Endothelial cell of umbilical vein (primary cell): ENCODE data around the gene NUDT14. TPM values are rescaled to one million over a fixed set of nuclear protein-coding genes. Genes with fewer than 3 reads are reported as not detected.

Experiments used
- BruUV-seq: library from RNA; stranded (reverse); fragments of 400-500 nt; replicated peaks from 2 replicates; lab custom pipeline; 2021; lab: Mats Ljungman, UMichigan
- CTCF ChIA-PET: fragments of 300-600, 350-600 bp; sonication (Branson Sonifier 250); formaldehyde crosslinking; loops from one replicate; lab custom pipeline; 2021; ENCODE audit warnings: antibody characterized with exemption, inconsistent platforms; lab: Charles Lee
- POLR2A ChIA-PET: fragments of 300-600, 350-600 bp; sonication (Branson Sonifier 250); formaldehyde crosslinking; loops from one replicate; lab custom pipeline; 2021; ENCODE audit warnings: antibody characterized with exemption, inconsistent platforms; lab: Charles Lee
- DNase-seq: peaks from one replicate; pipeline ENCODE4 v3.0.0-alpha.2; 2011; ENCODE audit warnings: low read depth, low spot score
- FAIRE-seq: peaks from 2 replicates; lab custom pipeline; 2011; peaks lifted over from hg19 to GRCh38; lab: Jason Lieb, UNC
- H2AFZ ChIP-seq: 2 replicates; pipeline ENCODE4 v1.6.0; 2012; ENCODE audit warnings: low read depth, low read length, control low read depth, inconsistent platforms
- H3K27ac ChIP-seq: 2 replicates; pipeline ENCODE4 v1.5.1; 2011; ENCODE audit warnings: low read depth, mild to moderate bottlenecking, control low read depth, low read length, moderate library complexity; ENCODE audit not compliant: insufficient read depth
- H3K27me3 ChIP-seq, 2 experiments: 2 replicates each; pipeline versions ENCODE4 v1.6.0 to v1.6.1; 2011; ENCODE audit warnings: low read length in 2 of 2, mixed read lengths in 1 of 2; ENCODE audit not compliant: control insufficient read depth in 2 of 2, insufficient read depth in 2 of 2
- H3K36me3 ChIP-seq, 2 experiments: 2 replicates in 1 of 2; 3 replicates in 1 of 2; pipeline ENCODE4 v1.5.1; 2011; ENCODE audit warnings: low read length in 2 of 2, mild to moderate bottlenecking in 1 of 2, moderate library complexity in 1 of 2; ENCODE audit not compliant: control insufficient read depth in 2 of 2, insufficient read depth in 2 of 2; ENCODE audit errors: extremely low read depth in 1 of 2
- H3K4me1 ChIP-seq: 3 replicates; pipeline ENCODE4 v1.5.1; 2011; ENCODE audit warnings: mild to moderate bottlenecking, low read length; ENCODE audit not compliant: control insufficient read depth, insufficient read depth; ENCODE audit errors: extremely low read depth
- H3K4me2 ChIP-seq: 2 replicates; pipeline ENCODE4 v1.6.1; 2011; ENCODE audit warnings: low read length, control low read depth, mixed read lengths; ENCODE audit not compliant: insufficient read depth
- H3K4me3 ChIP-seq, 3 experiments: fragments of 200-600 bp in 1 of 3; sonication (generic), shearing (Covaris generic) in 1 of 3; replicated peaks in 1 of 3; 2 replicates each; pipeline ENCODE4 v1.5.1; 2011 to 2016; ENCODE audit warnings: control low read depth in 3 of 3, low read length in 3 of 3, mild to moderate bottlenecking in 2 of 3, inconsistent platforms in 1 of 3, low read depth in 1 of 3, moderate library complexity in 1 of 3; ENCODE audit not compliant: insufficient read depth in 1 of 3
- H3K79me2 ChIP-seq: 2 replicates; pipeline ENCODE4 v1.6.0; 2012; ENCODE audit warnings: low read length, inconsistent platforms; ENCODE audit not compliant: control insufficient read depth, insufficient read depth
- H3K9ac ChIP-seq: replicated peaks from 2 replicates; pipeline ENCODE3; 2011; ENCODE audit warnings: low read length, control low read depth; ENCODE audit not compliant: insufficient read depth; ENCODE audit errors: extremely low read depth
- H3K9me1 ChIP-seq: replicated peaks from 3 replicates; pipeline ENCODE4 v1.6.0; 2011; ENCODE audit warnings: mild to moderate bottlenecking, low read length; ENCODE audit not compliant: control insufficient read depth, insufficient read depth; ENCODE audit errors: extremely low read depth
- H3K9me3 ChIP-seq: replicated peaks from 2 replicates; pipeline ENCODE4 v1.5.1; 2012; ENCODE audit warnings: low read length, inconsistent platforms; ENCODE audit not compliant: control insufficient read depth, insufficient read depth
- H4K20me1 ChIP-seq: replicated peaks from 2 replicates; pipeline ENCODE3; 2011; ENCODE audit warnings: mild to moderate bottlenecking, low read length; ENCODE audit not compliant: control insufficient read depth, insufficient read depth; ENCODE audit errors: extremely low read depth
- CTCF ChIP-seq, 2 donors: IDR thresholded peaks; 1 replicate in 1 of 2; 2 replicates in 1 of 2; pipeline ENCODE4 v1.5.1; 2011; ENCODE audit warnings: low read length in 2 of 2, mild to moderate bottlenecking in 2 of 2, moderate library complexity in 2 of 2, control low read depth in 1 of 2, inconsistent platforms in 1 of 2, low read depth in 1 of 2; ENCODE audit not compliant: insufficient read depth in 1 of 2; ENCODE audit errors: extremely low read depth in 1 of 2
- EZH2 ChIP-seq: IDR thresholded peaks from 2 replicates; pipeline ENCODE4 v1.6.1; 2012; ENCODE audit warnings: borderline replicate concordance, low read depth, mild to moderate bottlenecking, moderate library complexity, low read length, inconsistent platforms; ENCODE audit not compliant: severe bottlenecking
- FOS ChIP-seq: IDR thresholded peaks from 2 replicates; pipeline ENCODE4 v1.6.1; 2011; ENCODE audit warnings: mild to moderate bottlenecking, low read length, moderate library complexity, borderline replicate concordance; ENCODE audit not compliant: insufficient read depth
- GATA2 ChIP-seq: IDR thresholded peaks from 2 replicates; pipeline ENCODE4 v1.7.0; 2011; ENCODE audit warnings: low read depth, mild to moderate bottlenecking, moderate library complexity, mixed read lengths, low read length; ENCODE audit not compliant: insufficient read length, insufficient read depth
- JUN ChIP-seq: IDR thresholded peaks from 2 replicates; pipeline ENCODE4 v1.6.1; 2011; ENCODE audit warnings: borderline replicate concordance, low read depth; ENCODE audit not compliant: insufficient read length, insufficient read depth
- MYC ChIP-seq: IDR thresholded peaks from one replicate; pipeline ENCODE4 v1.6.1; 2011; ENCODE audit warnings: mild to moderate bottlenecking, low read depth, low read length
- POLR2A ChIP-seq: IDR thresholded peaks from 2 replicates; pipeline ENCODE4 v1.6.1; 2012; ENCODE audit warnings: low read depth, mild to moderate bottlenecking, control low read depth, low read length
- POLR2AphosphoS5 ChIP-seq: IDR thresholded peaks from 2 replicates; pipeline ENCODE4 v1.6.1; 2012; ENCODE audit warnings: low read depth, mild to moderate bottlenecking, control low read depth, low read length, moderate library complexity; ENCODE audit not compliant: insufficient read depth
- dilution Hi-C: fragments of 300-500 bp; cut with MboI; formaldehyde crosslinking; loops from one replicate; pipeline ENCODE4 v1.15.0; 2019; ENCODE audit warnings: low sequenced_read_pairs; ENCODE audit not compliant: extremely low pct_ligation_motif_present
- intact Hi-C: fragments of 100-400 bp; cut with micrococcal nuclease; formaldehyde crosslinking; loops from one replicate; pipeline ENCODE4 v1.10.0; 2022
- polyA plus RNA-seq, 4 experiments: library from polyadenylated mRNA; depleted of rRNA in 3 of 4; stranded (reverse) in 3 of 4; unstranded in 1 of 4; fragments of >200 nt; gene quantifications; 2 replicates each; pipeline versions ENCODE4 v1.2.1 to v1.2.3, GENCODE V29; 2011 to 2012; ENCODE audit warnings: missing spikeins in 1 of 4
- total RNA-seq: library from RNA; stranded (reverse); gene quantifications from 2 replicates; pipeline ENCODE4 v1.2.3, GENCODE V29; 2021
- TF ChIP-seq, protein P1 (sequence below): IDR thresholded peaks from 2 replicates; pipeline ENCODE4 v1.6.1; 2011; ENCODE audit not compliant: insufficient read depth, insufficient read length

The NUDT14 gene
- total and polyA plus RNA-seq, 2 donors (not counting 3 experiments of a cell fraction or from before 2014, with no cell fraction given) = 97.7 to 103 TPM

GRCh38 chr14:105226198-105226597 is 45.1 kb upstream of the NUDT14 start:
- FAIRE-seq = no peak
- Histone ChIP-seq H3K79me2 (no peaks in the 10 kb centered on the region), H3K27ac (no peak overlapping the region), H4K20me1 (no peaks in the 10 kb centered on the region), H3K9me1 (no peaks in the 10 kb centered on the region), H3K27me3 (no peaks in the 10 kb centered on the region), H3K9ac (no peak overlapping the region), H3K36me3 (peaks cover 0 to 12% of the 10 kb centered on the region in 2 experiments), H3K4me3 (no peak overlapping the region), H3K4me2 (no peak overlapping the region), H3K9me3 (no peaks in the 10 kb centered on the region), H3K4me1 (no peaks in the 10 kb centered on the region), H2AFZ (no peak overlapping the region)
- dilution Hi-C loops (no loop called here), intact Hi-C loops (no loop called here)
- no TSS peak for BruUV-seq
- TF ChIP-seq CTCF (IDR thresholded peaks at IDR 0.05; ENCODE audit: extremely low read depth in 1 of 2, insufficient read depth in 1 of 2, low read depth in 1 of 2, low read length in 2 of 2) = no peak
- TF ChIP-seq POLR2AphosphoS5 = no peak
- TF ChIP-seq EZH2 = no peak
- TF ChIP-seq JUN = no peak
- no peak for TF ChIP-seq GATA2
- TF ChIP-seq POLR2A = no peak
- TF ChIP-seq MYC = no peak
- TF ChIP-seq, protein P1, sequence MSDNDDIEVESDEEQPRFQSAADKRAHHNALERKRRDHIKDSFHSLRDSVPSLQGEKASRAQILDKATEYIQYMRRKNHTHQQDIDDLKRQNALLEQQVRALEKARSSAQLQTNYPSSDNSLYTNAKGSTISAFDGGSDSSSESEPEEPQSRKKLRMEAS = no peak
- TF ChIP-seq FOS = no peak
- DNase-seq = no peak
- ChIA-PET CTCF (interaction anchor here (1.4 kb wide), 1 partner anchor 126 kb away, joined by 3 read pairs; no protein-coding TSS in a partner anchor), POLR2A (no interaction called here)
